Stimulated activated CD4-positive, alpha-beta T cell treated with anti-CD3 and anti-CD28 coated beads, TNF-alpha, amount 100 ng/mL, for 48 hours (primary cell): ENCODE measurements around the gene RAP1GAP.

Experiments
- DNase-seq, 3 donors: peaks; one replicate each; pipeline ENCODE4 v3.0.0-alpha.2; 2020; ENCODE audit warnings: low read depth in 3 of 3

Gene RAP1GAP

GRCh38 chr1:21590934-21591333, 78.2 kb downstream of the RAP1GAP start:
- DNase-seq = no peak

GRCh38 chr1:21590126-21590880, 78.9 kb downstream of the RAP1GAP start:
- DNase-seq = no peak

- DNase-seq = no peak
Measured at GRCh38 chr1:21589618-21590017, 79.5 kb downstream of the RAP1GAP start.

DNA sequence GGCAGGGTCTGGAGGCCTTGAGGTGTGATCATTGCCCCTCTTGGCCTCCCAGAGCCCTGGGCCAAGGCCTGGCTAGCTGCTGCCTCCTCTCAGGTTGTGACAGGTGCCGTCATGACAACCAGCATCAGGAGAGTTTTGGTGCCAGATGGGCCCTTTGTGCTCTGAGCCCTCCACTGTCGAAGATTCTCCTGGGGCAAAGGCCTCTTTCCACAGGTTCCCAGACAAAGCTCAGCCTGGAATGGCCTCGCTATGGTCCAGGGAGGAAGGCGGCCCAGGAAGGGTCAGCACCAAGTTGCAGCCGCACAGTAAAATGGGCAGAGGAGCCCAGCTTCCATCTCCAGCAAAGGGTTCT, 81.6 kb downstream of the RAP1GAP start:
- DNase-seq = no peak

DNA sequence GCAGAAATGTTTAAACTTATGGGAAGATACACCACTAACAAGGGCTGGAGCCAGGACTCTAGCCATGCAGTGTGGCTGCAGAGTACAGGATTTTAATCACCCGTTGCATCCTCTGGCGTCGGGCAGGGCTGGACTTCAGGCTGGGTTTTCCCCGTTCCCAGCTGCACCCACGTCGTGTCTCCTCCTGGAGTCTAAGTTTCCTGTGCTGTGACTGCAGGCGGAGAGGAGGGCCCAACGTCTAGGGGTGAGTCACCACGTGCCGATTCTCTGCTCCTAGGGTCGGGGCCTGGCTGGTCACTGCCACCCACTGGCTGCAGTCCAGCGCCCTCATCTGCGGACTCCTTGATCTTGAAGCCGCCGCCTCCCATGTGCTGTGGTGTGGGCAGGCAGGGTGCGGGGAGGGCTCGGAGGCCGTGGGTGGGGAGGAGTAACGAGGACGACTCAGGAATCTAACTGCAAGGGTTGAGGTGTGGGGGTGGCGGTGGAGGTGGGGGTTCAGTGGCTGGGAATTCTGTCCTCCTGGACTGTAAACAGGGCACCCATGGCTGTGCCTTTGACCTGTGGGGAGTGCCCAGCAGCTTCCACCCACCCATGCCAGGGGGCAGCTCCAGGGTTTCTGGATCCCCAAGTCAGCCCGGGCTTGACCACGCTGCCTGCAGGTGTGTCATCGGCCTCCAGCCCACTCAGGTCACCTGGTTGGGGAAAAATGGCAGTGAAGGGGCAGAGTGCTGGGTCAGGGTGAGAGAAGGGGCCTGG, 82.1 kb downstream of the RAP1GAP start:
- DNase-seq = no peak

DNA sequence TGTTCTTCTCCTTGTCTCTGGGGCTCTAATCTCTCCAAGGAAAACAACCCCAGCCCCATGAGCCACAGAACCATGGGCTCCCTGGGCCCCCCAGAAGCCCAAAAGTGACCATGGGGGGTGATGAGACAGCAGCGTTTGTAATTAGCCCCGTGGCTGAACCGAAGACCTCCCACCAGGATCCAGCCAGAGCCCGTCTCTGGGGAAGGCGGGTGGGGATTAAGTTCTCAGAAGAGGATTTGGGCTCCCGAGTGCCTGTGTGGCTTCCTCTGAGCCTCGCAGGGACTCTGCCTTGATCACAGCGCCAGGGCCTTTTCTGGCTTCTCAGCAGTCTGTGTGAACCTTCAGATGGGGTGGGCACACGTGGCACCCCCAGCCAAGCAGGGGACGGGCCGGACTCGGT, 82.9 kb downstream of the RAP1GAP start:
- DNase-seq = no peak

DNA sequence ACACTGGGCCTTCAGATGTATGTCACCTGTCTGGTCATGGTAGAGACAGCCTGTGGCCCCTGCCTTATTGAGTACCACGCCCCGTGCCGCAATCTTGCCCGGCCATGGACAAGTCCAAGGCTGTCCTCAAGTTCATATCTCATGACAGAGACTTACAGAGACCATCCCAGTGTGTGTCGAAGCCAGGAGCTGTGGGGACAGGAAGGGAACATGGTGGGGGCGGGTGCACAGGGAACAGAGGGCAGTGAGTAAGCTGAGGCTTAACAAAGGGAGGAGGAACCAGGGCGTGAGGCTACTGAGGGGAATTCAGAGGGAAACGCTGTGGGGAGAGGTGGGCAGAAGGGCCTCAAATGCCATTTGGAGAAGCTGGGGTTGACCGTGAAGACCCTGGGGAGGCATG, 84.1 kb downstream of the RAP1GAP start:
- no peak for DNase-seq

- no peak for DNase-seq
Measured at GRCh38 chr1:21584096-21584495, 85.1 kb downstream of the RAP1GAP start.

- DNase-seq = no peak
Measured at GRCh38 chr1:21579791-21580190, 89.4 kb downstream of the RAP1GAP start.

DNA sequence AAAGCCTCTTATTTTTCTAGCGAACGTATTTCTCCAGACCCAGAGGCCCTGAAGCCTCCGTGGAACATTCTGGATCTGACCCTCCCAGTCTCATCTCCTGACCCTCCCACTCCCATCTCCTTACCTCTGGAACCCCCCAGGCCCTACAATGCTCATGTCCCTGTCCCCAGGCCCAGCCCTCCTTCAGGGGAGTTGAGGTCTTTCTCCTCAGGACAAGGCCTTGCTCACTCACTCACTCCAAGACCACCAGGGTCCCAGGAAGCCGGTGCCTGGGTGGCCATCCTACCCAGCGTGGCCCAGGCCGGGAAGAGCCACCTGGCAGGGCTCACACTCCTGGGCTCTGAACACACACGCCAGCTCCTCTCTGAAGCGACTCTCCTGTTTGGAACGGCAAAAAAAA, 91.2 kb downstream of the RAP1GAP start:
- no peak for DNase-seq

- no peak for DNase-seq
Measured at GRCh38 chr1:21577324-21577723, 91.8 kb downstream of the RAP1GAP start.

DNA sequence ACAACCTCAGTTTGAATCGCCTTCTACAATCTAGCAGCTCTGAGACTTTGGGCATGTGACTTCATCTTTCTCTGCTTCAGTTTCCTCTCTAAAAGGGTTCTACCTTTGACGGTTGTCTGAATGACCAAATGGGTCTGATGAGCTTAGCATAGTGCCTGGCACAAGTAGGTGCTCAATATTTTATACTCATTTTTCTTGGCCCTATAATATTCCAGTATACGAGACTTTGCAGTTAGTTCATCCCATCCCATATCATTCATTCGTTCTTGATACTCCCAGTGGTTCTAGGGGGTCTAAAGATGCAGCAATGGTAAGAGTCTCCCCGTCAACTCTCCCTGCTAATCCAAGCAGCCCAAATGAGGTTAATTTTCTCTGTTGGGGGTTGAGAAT, 92.4 kb downstream of the RAP1GAP start:
- DNase-seq = no peak

GRCh38 chr1:21576031-21576797, 92.9 kb downstream of the RAP1GAP start:
- no peak for DNase-seq

DNA sequence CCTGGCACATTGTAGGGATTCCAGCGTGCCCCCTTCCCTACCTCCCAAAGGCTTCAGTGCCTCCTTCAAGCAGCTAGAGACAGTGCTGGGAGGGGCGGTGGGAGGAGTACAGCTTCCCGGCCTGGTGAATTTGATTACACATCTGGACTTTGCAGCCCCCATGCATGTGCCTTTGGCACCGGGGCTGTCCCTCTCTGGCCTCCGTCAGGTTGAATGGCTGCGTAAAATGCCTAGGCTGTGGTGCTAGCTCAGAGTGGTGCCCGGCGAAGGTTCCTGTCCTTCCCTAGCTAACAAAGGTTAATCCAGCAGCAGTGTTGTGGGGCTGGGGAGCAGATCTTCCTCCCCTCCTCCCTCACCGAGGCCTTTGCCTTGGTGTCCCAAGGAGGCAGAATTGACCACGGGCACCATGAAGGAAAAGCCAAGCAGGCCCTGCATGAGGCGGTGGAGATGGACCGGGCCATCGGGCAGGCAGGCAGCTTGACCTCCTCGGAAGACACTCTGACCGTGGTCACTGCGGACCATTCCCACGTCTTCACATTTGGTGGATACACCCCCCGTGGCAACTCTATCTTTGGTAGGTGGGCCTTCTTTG, 93.7 kb downstream of the RAP1GAP start:
- no peak for DNase-seq

DNA sequence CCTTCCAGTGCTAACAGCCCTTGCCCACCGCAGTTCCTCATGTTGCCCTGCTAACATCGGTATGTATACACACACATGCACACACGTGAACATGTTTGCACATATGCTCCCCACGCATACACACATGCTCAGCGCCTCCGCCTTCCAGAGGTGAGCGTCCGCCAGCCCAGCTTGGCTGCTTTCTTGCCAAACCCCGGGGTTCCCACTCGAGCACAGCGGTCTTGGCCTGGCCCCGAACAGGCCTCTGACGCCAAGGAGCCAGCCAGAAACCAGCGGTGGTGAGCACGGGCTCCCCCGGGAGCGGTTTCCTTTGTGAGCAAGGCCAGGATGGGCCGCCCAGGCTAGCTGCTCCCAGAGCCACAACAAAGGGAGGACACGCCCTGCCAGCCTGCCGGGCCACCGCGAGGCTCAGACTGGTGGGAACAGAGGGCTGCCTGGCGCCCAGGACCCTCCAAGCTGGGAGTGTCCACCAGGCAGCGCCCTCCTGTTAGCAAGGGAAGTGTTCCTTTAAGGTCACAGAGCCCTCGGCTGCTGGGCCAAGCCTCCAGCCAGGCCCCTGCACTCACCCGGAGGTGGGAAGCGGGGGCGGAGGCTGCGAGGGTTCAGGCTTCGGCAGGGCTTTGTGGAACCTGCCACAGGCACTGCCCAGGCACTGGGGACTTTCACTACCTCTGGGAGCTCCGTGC, 94.5 kb downstream of the RAP1GAP start:
- no peak for DNase-seq

DNA sequence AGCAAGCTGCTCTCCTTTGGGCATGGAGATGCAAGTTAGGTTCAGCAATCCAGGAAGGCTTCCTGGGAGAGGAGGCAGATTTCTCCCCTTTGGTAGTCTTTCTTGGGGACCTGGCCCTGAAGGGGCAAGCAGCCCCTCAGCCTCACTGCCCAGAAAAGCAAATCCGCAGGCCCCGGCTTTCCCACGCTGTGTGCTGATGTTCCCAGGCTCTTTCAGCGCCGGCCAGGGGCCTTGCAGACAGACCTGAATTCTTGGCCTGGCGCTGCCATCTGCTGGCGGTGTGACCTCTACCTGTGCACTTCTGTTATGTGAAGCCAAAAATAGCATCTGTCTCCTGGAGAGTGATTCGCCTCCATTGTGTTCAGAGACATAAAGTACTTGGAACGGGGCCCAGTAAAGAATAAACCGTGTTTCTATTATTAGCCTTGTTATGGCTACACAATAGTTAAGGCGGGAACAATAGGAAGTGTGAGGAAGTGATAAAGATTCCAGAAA, 95.1 kb downstream of the RAP1GAP start:
- DNase-seq = peak; percentile 4 to 19 (median 5)

GRCh38 chr1:21573475-21573874, 95.7 kb downstream of the RAP1GAP start:
- no peak for DNase-seq

- no peak for DNase-seq
Measured at GRCh38 chr1:21572735-21573277, 96.4 kb downstream of the RAP1GAP start.

DNA sequence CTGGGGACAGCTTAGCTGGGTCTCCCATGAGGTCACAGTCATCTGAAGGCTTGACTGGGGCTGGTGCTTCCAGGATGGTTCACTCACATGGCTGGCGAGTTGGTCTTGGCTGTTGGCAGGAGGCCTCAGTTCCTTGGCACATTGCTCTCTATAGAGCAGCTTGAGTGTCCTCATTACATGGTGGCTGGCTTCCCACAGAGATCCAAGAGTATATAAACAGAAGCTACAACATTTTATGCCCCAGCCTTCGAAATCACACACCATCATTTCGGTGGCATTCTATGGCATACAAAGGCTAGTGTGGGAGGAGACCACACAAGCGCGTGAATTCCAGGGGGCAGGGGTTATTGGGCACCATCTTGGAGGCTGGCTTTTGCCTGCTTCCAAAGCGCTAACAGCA, 96.9 kb downstream of the RAP1GAP start:
- DNase-seq = no peak

GRCh38 chr1:21570885-21571284, 98.3 kb downstream of the RAP1GAP start:
- no peak for DNase-seq

DNA sequence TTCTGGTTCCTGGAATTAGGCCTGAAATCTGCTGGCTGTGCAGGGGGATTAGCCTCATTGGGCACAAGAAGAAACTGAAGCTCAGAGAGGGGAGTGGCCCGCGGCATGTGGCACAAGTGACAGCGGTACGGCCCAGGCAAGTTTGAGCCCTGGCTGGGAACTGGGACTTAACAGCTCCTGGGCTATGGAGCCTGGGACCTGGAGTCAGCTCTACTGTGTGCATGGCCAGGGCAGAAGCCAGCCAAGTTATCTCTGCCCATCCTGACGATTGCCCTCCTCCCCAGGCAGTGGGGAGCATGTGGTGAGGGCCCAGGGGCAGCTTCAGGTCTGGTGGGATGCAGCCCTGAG, 98.7 kb downstream of the RAP1GAP start:
- no peak for DNase-seq
